OCI-LY7 (cell line): ENCODE results near the gene TSHZ2. TPM values are rescaled to one million over a fixed set of nuclear protein-coding genes. Genes with fewer than 3 reads are reported as not detected.

Experiments used
- BruUV-seq: library from RNA; stranded (reverse); fragments of 400-500 nt; replicated peaks from 2 replicates; lab custom pipeline; 2021; lab: Mats Ljungman, UMichigan
- CTCF ChIA-PET: fragments of 300-600 bp; sonication (Branson Sonifier 250); formaldehyde crosslinking; loops from one replicate; lab custom pipeline; 2022; ENCODE audit warnings: antibody characterized with exemption; ENCODE audit not compliant: unreplicated experiment; lab: Charles Lee
- POLR2A ChIA-PET: fragments of 300-600 bp; sonication (Branson Sonifier 250); formaldehyde crosslinking; loops from one replicate; lab custom pipeline; 2022; ENCODE audit warnings: antibody characterized with exemption; lab: Charles Lee
- DNase-seq: peaks from one replicate; pipeline ENCODE4 v3.0.0-alpha.2; 2015; ENCODE audit warnings: low spot score
- H2AFZ ChIP-seq: fragments of 200-600 bp; sonication (generic), shearing (Covaris generic); 2 replicates; pipeline ENCODE4 v1.6.1; 2014; ENCODE audit warnings: mild to moderate bottlenecking, antibody characterized with exemption, low read length, moderate library complexity
- H3K27ac ChIP-seq: fragments of 200-600 bp; sonication (generic); 2 replicates; pipeline ENCODE4 v1.5.1; 2014; ENCODE audit warnings: mixed run types, low read depth, mild to moderate bottlenecking, moderate library complexity, low read length, inconsistent platforms; ENCODE audit not compliant: poor library complexity, severe bottlenecking
- H3K36me3 ChIP-seq: fragments of 200-600 bp; sonication (generic); 2 replicates; pipeline ENCODE4 v1.6.1; 2014; ENCODE audit warnings: mild to moderate bottlenecking, antibody characterized with exemption, low read length, moderate library complexity, mixed read lengths; ENCODE audit not compliant: insufficient read depth
- H3K4me1 ChIP-seq: fragments of 200-600 bp; sonication (generic); 2 replicates; pipeline ENCODE4 v1.5.1; 2014; ENCODE audit warnings: mild to moderate bottlenecking, low read length; ENCODE audit not compliant: insufficient read depth, poor library complexity, severe bottlenecking
- H3K4me2 ChIP-seq: fragments of 200-600 bp; sonication (generic); 2 replicates; pipeline ENCODE4 v1.6.1; 2014; ENCODE audit warnings: mild to moderate bottlenecking, low read length
- H3K4me3 ChIP-seq: fragments of 200-600 bp; sonication (generic); 2 replicates; pipeline ENCODE4 v1.5.1; 2014; ENCODE audit warnings: mild to moderate bottlenecking, low read depth, low read length; ENCODE audit not compliant: poor library complexity, severe bottlenecking
- H3K79me2 ChIP-seq: fragments of 200-600 bp; sonication (generic); 2 replicates; pipeline ENCODE4 v1.6.1; 2016; ENCODE audit warnings: low read depth, mild to moderate bottlenecking, low read length, moderate library complexity, mixed read lengths; ENCODE audit not compliant: insufficient read depth
- H3K9me2 ChIP-seq: fragments of 200-600 bp; sonication (generic); 2 replicates; pipeline ENCODE4 v1.6.1; 2016; ENCODE audit warnings: mild to moderate bottlenecking, low read length, mixed read lengths; ENCODE audit not compliant: insufficient read depth
- H3K9me3 ChIP-seq: fragments of 200-600 bp; sonication (generic); 2 replicates; pipeline ENCODE4 v1.6.1; 2014; ENCODE audit warnings: mild to moderate bottlenecking, mixed run types, low read length, mixed read lengths
- H4K20me1 ChIP-seq: fragments of 200-600 bp; sonication (generic); 2 replicates; pipeline ENCODE4 v1.6.1; 2014; ENCODE audit warnings: mild to moderate bottlenecking, antibody characterized with exemption, low read length, moderate library complexity, mixed read lengths; ENCODE audit not compliant: insufficient read depth
- EZH2phosphoT487 ChIP-seq: fragments of 200-600 bp; sonication (generic); IDR thresholded peaks from 2 replicates; pipeline ENCODE4 v1.6.1; 2018; ENCODE audit warnings: low read depth, borderline replicate concordance, mild to moderate bottlenecking, mixed run types, antibody characterized with exemption, low read length, moderate library complexity, mixed read lengths
- intact Hi-C: fragments of 100-400 bp; cut with micrococcal nuclease; formaldehyde crosslinking; loops from one replicate; pipeline ENCODE4 v1.10.0; 2022; ENCODE audit not compliant: unreplicated experiment
- total RNA-seq, 2 experiments: library from RNA; depleted of rRNA in 1 of 2; stranded (reverse); fragments of >200 nt in 1 of 2; shearing (Covaris generic) in 1 of 2; gene quantifications; 2 replicates each; pipeline ENCODE4 v1.2.3, GENCODE V29; 2014 to 2022
- TF ChIP-seq, protein P1 (sequence below): fragments of 200-600 bp; sonication (generic); conservative IDR thresholded peaks from 2 replicates; pipeline ENCODE4 v1.5.1; 2014; ENCODE audit warnings: mild to moderate bottlenecking, antibody characterized with exemption, low read length, moderate library complexity, mixed read lengths

The TSHZ2 gene
- total RNA-seq, 2 experiments from 2014 or later: not detected

DNA sequence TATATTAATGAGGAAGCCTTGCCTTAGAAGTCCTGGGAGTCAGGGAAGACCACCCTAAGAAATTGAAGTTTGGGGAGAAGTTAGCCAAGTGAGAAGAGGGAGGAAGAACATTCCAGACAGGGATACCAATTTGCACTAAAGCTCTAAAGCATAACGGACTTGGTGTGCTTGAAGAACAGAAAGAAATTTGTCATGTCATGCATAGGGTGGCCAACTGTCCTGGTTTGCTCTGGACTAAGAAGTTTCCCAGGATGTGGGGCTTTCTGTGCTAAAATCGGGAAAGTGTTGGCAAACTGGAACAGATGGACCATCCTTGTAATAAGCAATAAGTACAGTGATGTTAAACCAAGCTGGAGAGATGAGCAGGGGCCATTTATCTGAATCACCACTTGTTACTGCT, 403.9 kb downstream of the TSHZ2 start:
- POLR2A ChIA-PET: interaction anchor here (0.6 kb wide), 1 partner anchor 109 kb away, joined by 4 read pairs; no protein-coding TSS in a partner anchor
- Histone ChIP-seq H3K9me3 (no peaks in the 10 kb centered on the region), H3K9me2 (no peaks in the 10 kb centered on the region), H4K20me1 (no peaks in the 10 kb centered on the region), H3K4me1 (no peaks in the 10 kb centered on the region), H2AFZ (no peak overlapping the region), H3K27ac (no peak overlapping the region), H3K36me3 (no peaks in the 10 kb centered on the region), H3K4me3 (no peak overlapping the region), H3K79me2 (no peaks in the 10 kb centered on the region), H3K4me2 (no peak overlapping the region)
- no peak for DNase-seq
- intact Hi-C loops: no loop called here
- no TSS peak for BruUV-seq
- no peak for TF ChIP-seq EZH2phosphoT487
- TF ChIP-seq, protein P1, sequence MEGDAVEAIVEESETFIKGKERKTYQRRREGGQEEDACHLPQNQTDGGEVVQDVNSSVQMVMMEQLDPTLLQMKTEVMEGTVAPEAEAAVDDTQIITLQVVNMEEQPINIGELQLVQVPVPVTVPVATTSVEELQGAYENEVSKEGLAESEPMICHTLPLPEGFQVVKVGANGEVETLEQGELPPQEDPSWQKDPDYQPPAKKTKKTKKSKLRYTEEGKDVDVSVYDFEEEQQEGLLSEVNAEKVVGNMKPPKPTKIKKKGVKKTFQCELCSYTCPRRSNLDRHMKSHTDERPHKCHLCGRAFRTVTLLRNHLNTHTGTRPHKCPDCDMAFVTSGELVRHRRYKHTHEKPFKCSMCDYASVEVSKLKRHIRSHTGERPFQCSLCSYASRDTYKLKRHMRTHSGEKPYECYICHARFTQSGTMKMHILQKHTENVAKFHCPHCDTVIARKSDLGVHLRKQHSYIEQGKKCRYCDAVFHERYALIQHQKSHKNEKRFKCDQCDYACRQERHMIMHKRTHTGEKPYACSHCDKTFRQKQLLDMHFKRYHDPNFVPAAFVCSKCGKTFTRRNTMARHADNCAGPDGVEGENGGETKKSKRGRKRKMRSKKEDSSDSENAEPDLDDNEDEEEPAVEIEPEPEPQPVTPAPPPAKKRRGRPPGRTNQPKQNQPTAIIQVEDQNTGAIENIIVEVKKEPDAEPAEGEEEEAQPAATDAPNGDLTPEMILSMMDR: no peak
- CTCF ChIA-PET: no interaction called here

DNA sequence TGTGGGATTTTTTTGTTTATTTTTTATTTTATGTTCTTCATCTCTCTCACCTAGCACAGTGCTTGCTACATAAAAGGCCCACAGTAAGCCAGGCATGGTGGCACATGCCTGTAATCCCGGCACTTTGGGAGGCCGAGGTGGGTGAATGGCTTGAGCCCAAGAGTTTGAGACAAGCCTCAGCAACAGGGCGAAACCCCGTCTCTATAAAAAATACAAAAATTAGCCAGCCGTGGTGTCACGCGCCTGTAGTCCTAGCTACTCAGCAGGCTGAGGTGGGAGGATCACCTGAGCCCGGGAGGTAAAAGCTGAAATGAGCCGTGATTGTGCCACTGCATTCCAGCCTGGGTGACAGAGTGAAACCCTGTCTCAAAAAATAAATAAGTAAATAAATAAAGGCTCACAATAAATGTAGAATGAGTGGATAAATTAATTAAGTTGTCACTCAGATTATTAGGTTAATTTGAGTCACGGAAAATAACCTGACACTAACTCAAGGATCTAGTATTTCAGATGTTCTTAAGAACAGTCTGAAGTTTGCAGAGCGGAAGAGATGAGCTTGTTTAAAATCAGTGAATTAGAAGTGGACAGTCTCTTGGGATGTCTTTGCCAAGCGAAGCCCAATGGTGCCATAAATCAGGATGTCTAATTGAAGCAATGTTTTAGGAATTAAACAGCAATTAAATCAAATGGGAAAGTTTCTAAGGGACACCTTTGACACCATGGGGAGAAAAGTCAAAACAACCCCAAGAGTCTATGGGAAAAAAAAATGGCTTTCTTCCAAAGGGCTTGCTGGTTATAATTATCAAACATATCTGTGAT, 407.1 kb downstream of the TSHZ2 start:
- no peaks in the 10 kb centered on the region for H3K36me3 ChIP-seq
- no peak overlapping the region for H3K4me3 ChIP-seq
- H2AFZ ChIP-seq: no peak overlapping the region
- intact Hi-C loops: no loop called here
- no TSS peak for BruUV-seq
- no peak for DNase-seq
- H3K79me2 ChIP-seq: no peaks in the 10 kb centered on the region
- H3K9me2 ChIP-seq: no peaks in the 10 kb centered on the region
- no peak overlapping the region for H3K27ac ChIP-seq
- POLR2A ChIA-PET: no interaction called here
- no peaks in the 10 kb centered on the region for H4K20me1 ChIP-seq
- no peak overlapping the region for H3K4me2 ChIP-seq
- no peaks in the 10 kb centered on the region for H3K4me1 ChIP-seq
- CTCF ChIA-PET: no interaction called here
- H3K9me3 ChIP-seq: no peaks in the 10 kb centered on the region
- no peak for TF ChIP-seq EZH2phosphoT487
- TF ChIP-seq, protein P1: no peak

DNA sequence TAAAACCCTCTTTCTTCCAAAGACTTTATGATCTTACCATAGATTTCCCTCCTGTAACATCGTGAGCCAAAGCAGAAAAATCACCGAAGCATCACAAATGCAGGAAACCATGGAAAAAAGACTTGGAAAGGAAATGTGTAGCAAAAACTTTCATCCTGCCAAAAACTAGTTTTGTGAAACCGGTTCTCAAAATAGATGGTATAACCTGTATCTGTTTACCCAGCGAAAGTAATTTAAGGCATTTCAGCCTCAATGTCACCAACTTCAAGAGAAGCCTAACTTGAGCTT, 407.6 kb downstream of the TSHZ2 start:
- intact Hi-C loops: no loop called here
- H3K4me3 ChIP-seq: no peak overlapping the region
- no peak for TF ChIP-seq EZH2phosphoT487
- TF ChIP-seq, protein P1: no peak

More for the DNA sequence above, 407.6 kb downstream of the TSHZ2 start:
- Histone ChIP-seq H3K36me3 (no peaks in the 10 kb centered on the region), H2AFZ (no peak overlapping the region), H3K4me2 (no peak overlapping the region), H3K27ac (no peak overlapping the region), H4K20me1 (no peaks in the 10 kb centered on the region), H3K9me3 (no peaks in the 10 kb centered on the region), H3K4me1 (no peaks in the 10 kb centered on the region), H3K9me2 (no peaks in the 10 kb centered on the region), H3K79me2 (no peaks in the 10 kb centered on the region)
- ChIA-PET CTCF (no interaction called here), POLR2A (no interaction called here)
- no TSS peak for BruUV-seq
- DNase-seq: no peak
